ENCODE data around the gene LGALS4.
"Not testable (repeated sequence)": the region's sequence is repeated elsewhere in the genome, so short reads cannot be mapped to it uniquely, and the experiment has no call there.

GRCh38 chr19:38797781-38798180, 15.0 kb downstream of the LGALS4 start:
- TF ChIP-seq POLR2A (IDR thresholded peaks at IDR 0.05; ENCODE audit: low read depth, low read length); TAF1 (IDR thresholded peaks at IDR 0.05; ENCODE audit: borderline replicate concordance, low read depth, low read length): not testable (repeated sequence)
